Forelimb muscle (tissue), 1 donor: ENCODE results near the gene CHMP2A. TPM values are rescaled to one million over a fixed set of nuclear protein-coding genes. Genes with fewer than 3 reads are reported as not detected.

Source experiments
- DNase-seq: peaks from one replicate; pipeline ENCODE4 v3.0.0-alpha.2; 2013; ENCODE audit warnings: low read depth
- polyA plus RNA-seq: library from polyadenylated mRNA; unstranded; fragments of 120-200 nt; gene quantifications from one replicate; pipeline ENCODE4 v1.2.1, GENCODE V29; 2013; ENCODE audit not compliant: insufficient read length

Gene CHMP2A
- polyA plus RNA-seq, 1 donor = 76.0 TPM

- no peak for DNase-seq
These were observed 16.4 kb downstream of the CHMP2A start for GRCh38 chr19:58538257-58539168.

- DNase-seq = no peak
These were observed 17.8 kb downstream of the CHMP2A start for GRCh38 chr19:58536852-58537798.

- no peak for DNase-seq
These were observed 19.0 kb downstream of the CHMP2A start for GRCh38 chr19:58535857-58536256.

- no peak for DNase-seq
These were observed 23.7 kb downstream of the CHMP2A start for GRCh38 chr19:58531034-58531840.

- DNase-seq = no peak
These were observed 25.5 kb downstream of the CHMP2A start for GRCh38 chr19:58529405-58529804.

- no peak for DNase-seq
These were observed 32.2 kb downstream of the CHMP2A start for GRCh38 chr19:58522709-58523108.

- DNase-seq = no peak
These were observed 33.3 kb downstream of the CHMP2A start for GRCh38 chr19:58521651-58522050.

- DNase-seq = no peak
These were observed 34.7 kb downstream of the CHMP2A start for GRCh38 chr19:58520257-58520599.

GRCh38 chr19:58519355-58520256 is 35.3 kb downstream of the CHMP2A start, which contains the start of gene ZBTB45:
Gene ZBTB45 (minus strand): TSS chr19:58519810. CDS start chr19:58517673, 2,137 bp downstream.
- peak; percentile 90 for DNase-seq

GRCh38 chr19:58519087-58519354 is 35.9 kb downstream of the CHMP2A start:
- DNase-seq = no peak

- DNase-seq = no peak
These were observed 36.4 kb downstream of the CHMP2A start for GRCh38 chr19:58518256-58519086.

GRCh38 chr19:58516964-58517833 is 37.7 kb downstream of the CHMP2A start:
- no peak for DNase-seq

GRCh38 chr19:58516246-58516836 is 38.6 kb downstream of the CHMP2A start:
- DNase-seq = no peak

- no peak for DNase-seq
These were observed 39.6 kb downstream of the CHMP2A start for GRCh38 chr19:58515259-58515658.

GRCh38 chr19:58514564-58515022 is 40.3 kb downstream of the CHMP2A start:
- DNase-seq = no peak

- DNase-seq = no peak
These were observed 41.0 kb downstream of the CHMP2A start for GRCh38 chr19:58513694-58514563.

GRCh38 chr19:58513213-58513693 is 41.7 kb downstream of the CHMP2A start:
- DNase-seq = no peak
